ENCODE measurements around the gene TAC4. TPM values are rescaled to one million over a fixed set of nuclear protein-coding genes. Genes with fewer than 3 reads are reported as not detected.

Gene TAC4
- total RNA-seq, 1 experiment from 2014 or later = not detected

GRCh38 chr17:49880291-49881053 is 32.6 kb upstream of the TAC4 start:
- no peak overlapping the region for H3K4ac ChIP-seq (ENCODE audit: low read depth, low read length)
- no peak overlapping the region for H4K5ac ChIP-seq (ENCODE audit: insufficient read length, low read depth, low read length)
- Mint-ChIP-seq H3K27ac (no peak overlapping the region), H3K9me3 (no peaks in the 10 kb centered on the region; a peak in 1 of 5 replicates), H3K36me3 (ENCODE audit: insufficient read depth in 1 of 3, low read depth in 3 of 3) (no peaks in the 10 kb centered on the region), H3K4me1 (peaks cover 31 to 42% of the 10 kb centered on the region in 2 experiments), H3K27me3 (ENCODE audit: low read depth) (peaks cover 49% of the 10 kb centered on the region), H3K4me3 (peak overlapping the region; percentile 58 to 77)
- peak overlapping the region; percentile 5 for H3K18ac ChIP-seq (ENCODE audit: insufficient read length, low read depth, low read length)
- peaks cover 11% of the 10 kb centered on the region for H3K23me2 ChIP-seq (ENCODE audit: insufficient read length, low read depth, low read length, poor library complexity, severe bottlenecking)
- no peak overlapping the region for H2BK120ac ChIP-seq (ENCODE audit: low read depth, low read length, poor library complexity, severe bottlenecking)
- no peak overlapping the region for H4K8ac ChIP-seq (replicated peaks; ENCODE audit: insufficient read length, low read depth, low read length)
- WGBS (ENCODE audit: extremely low coverage, insufficient read length, low lambda C conversion rate) = no CpG with 5 or more reads among the region's 41 CpGs
- no peak overlapping the region for H3K23ac ChIP-seq (ENCODE audit: insufficient read length, low read depth, low read length)
- no peak overlapping the region for H3T11ph ChIP-seq (ENCODE audit: low read length)
- no peak overlapping the region for H3K9ac ChIP-seq (ENCODE audit: extremely low read depth, insufficient read length, low read length)
- H3K56ac ChIP-seq (ENCODE audit: insufficient read length, low read depth, low read length) = no peak overlapping the region
- no peak overlapping the region for H2BK12ac ChIP-seq (ENCODE audit: insufficient read length, low read depth, low read length)
- H3K79me1 ChIP-seq (ENCODE audit: insufficient read depth, low read depth, low read length, poor library complexity, severe bottlenecking) = no peaks in the 10 kb centered on the region
- H2BK15ac ChIP-seq (ENCODE audit: low read depth, low read length) = no peak overlapping the region
- H3K4me1 ChIP-seq (ENCODE audit: insufficient read depth, low read length) = no peaks in the 10 kb centered on the region; the same call in 1 of the 2 replicates
- peak overlapping the region; percentile 72 for H3K4me2 ChIP-seq (ENCODE audit: insufficient read depth, insufficient read length, low read length)
- peak; percentile 98 for DNase-seq
- H2AK5ac ChIP-seq (ENCODE audit: insufficient read length, low read length) = no peak overlapping the region
- H2BK20ac ChIP-seq (ENCODE audit: low read depth, low read length, poor library complexity, severe bottlenecking) = no peak overlapping the region
- no peaks in the 10 kb centered on the region for H3K79me2 ChIP-seq (ENCODE audit: insufficient read depth, low read length)
- no peaks in the 10 kb centered on the region for H3K9me3 ChIP-seq (ENCODE audit: control insufficient read depth, low read depth, low read length)
- H3K27me3 ChIP-seq (ENCODE audit: insufficient read depth, low read length) = peaks cover 3% of the 10 kb centered on the region; the same call in 1 of the 2 replicates
- H4K91ac ChIP-seq (ENCODE audit: insufficient read length, low read depth, low read length) = no peak overlapping the region
- H3K27ac ChIP-seq (ENCODE audit: insufficient read length, low read depth, low read length) = no peak overlapping the region
- no peak overlapping the region for H3K14ac ChIP-seq (ENCODE audit: insufficient read depth, low read length)
- TF ChIP-seq, protein P1, sequence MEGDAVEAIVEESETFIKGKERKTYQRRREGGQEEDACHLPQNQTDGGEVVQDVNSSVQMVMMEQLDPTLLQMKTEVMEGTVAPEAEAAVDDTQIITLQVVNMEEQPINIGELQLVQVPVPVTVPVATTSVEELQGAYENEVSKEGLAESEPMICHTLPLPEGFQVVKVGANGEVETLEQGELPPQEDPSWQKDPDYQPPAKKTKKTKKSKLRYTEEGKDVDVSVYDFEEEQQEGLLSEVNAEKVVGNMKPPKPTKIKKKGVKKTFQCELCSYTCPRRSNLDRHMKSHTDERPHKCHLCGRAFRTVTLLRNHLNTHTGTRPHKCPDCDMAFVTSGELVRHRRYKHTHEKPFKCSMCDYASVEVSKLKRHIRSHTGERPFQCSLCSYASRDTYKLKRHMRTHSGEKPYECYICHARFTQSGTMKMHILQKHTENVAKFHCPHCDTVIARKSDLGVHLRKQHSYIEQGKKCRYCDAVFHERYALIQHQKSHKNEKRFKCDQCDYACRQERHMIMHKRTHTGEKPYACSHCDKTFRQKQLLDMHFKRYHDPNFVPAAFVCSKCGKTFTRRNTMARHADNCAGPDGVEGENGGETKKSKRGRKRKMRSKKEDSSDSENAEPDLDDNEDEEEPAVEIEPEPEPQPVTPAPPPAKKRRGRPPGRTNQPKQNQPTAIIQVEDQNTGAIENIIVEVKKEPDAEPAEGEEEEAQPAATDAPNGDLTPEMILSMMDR (conservative IDR thresholded peaks at IDR 0.05) = peak; percentile 98
- H2BK5ac ChIP-seq (ENCODE audit: insufficient read length, low read length) = no peak overlapping the region
- peaks cover 2% of the 10 kb centered on the region for H4K20me1 ChIP-seq (ENCODE audit: control insufficient read depth, insufficient read depth, insufficient read length)
- no peak overlapping the region for H2AFZ ChIP-seq (ENCODE audit: low read length)
